Osteocyte (in vitro differentiated cells): ENCODE results near the gene PUM1. TPM values are rescaled to one million over a fixed set of nuclear protein-coding genes. Genes with fewer than 3 reads are reported as not detected.

ENCODE experiments used
- DNase-seq: peaks from one replicate; pipeline ENCODE4 v3.0.0; 2021; ENCODE audit warnings: mixed read lengths; ENCODE audit not compliant: unreplicated experiment; ENCODE audit errors: extremely low spot score
- H3K27ac Mint-ChIP-seq: one replicate; pipeline ENCODE4 v1.8.0; 2021; ENCODE audit warnings: mild to moderate bottlenecking, mixed read lengths; ENCODE audit not compliant: unreplicated experiment
- H3K27me3 Mint-ChIP-seq: one replicate; pipeline ENCODE4 v1.8.0; 2021; ENCODE audit warnings: mixed read lengths; ENCODE audit not compliant: unreplicated experiment
- H3K36me3 Mint-ChIP-seq: one replicate; pipeline ENCODE4 v1.8.0; 2021; ENCODE audit warnings: mixed read lengths; ENCODE audit not compliant: unreplicated experiment
- H3K4me1 Mint-ChIP-seq: one replicate; pipeline ENCODE4 v1.8.0; 2021; ENCODE audit warnings: mixed read lengths; ENCODE audit not compliant: unreplicated experiment
- H3K4me3 Mint-ChIP-seq: one replicate; pipeline ENCODE4 v1.8.0; 2021; ENCODE audit warnings: mild to moderate bottlenecking, moderate library complexity, mixed read lengths; ENCODE audit not compliant: unreplicated experiment
- H3K9me3 Mint-ChIP-seq: one replicate; pipeline ENCODE4 v1.8.0; 2021; ENCODE audit warnings: mixed read lengths; ENCODE audit not compliant: unreplicated experiment
- total RNA-seq: library from RNA; stranded (reverse); gene quantifications from 2 replicates; pipeline ENCODE4 v1.2.1, GENCODE V29; 2021
- TF ChIP-seq, protein P1 (sequence below): fragments of 200-600 bp; sonication (generic); IDR thresholded peaks from 2 replicates; pipeline ENCODE4 v1.5.0; 2021; ENCODE audit warnings: antibody characterized with exemption, mild to moderate bottlenecking, moderate library complexity

The PUM1 gene
- total RNA-seq, 1 donor from 2014 or later = 145 TPM

GRCh38 chr1:30905916-30906620, 159.4 kb downstream of the PUM1 start:
- TF ChIP-seq, protein P1, sequence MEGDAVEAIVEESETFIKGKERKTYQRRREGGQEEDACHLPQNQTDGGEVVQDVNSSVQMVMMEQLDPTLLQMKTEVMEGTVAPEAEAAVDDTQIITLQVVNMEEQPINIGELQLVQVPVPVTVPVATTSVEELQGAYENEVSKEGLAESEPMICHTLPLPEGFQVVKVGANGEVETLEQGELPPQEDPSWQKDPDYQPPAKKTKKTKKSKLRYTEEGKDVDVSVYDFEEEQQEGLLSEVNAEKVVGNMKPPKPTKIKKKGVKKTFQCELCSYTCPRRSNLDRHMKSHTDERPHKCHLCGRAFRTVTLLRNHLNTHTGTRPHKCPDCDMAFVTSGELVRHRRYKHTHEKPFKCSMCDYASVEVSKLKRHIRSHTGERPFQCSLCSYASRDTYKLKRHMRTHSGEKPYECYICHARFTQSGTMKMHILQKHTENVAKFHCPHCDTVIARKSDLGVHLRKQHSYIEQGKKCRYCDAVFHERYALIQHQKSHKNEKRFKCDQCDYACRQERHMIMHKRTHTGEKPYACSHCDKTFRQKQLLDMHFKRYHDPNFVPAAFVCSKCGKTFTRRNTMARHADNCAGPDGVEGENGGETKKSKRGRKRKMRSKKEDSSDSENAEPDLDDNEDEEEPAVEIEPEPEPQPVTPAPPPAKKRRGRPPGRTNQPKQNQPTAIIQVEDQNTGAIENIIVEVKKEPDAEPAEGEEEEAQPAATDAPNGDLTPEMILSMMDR = no peak
- H3K36me3 Mint-ChIP-seq = no peaks in the 10 kb centered on the region
- no peaks in the 10 kb centered on the region for H3K27me3 Mint-ChIP-seq
- H3K27ac Mint-ChIP-seq = no peak overlapping the region
- no peak for DNase-seq
- H3K4me3 Mint-ChIP-seq = no peak overlapping the region
- H3K9me3 Mint-ChIP-seq = no peaks in the 10 kb centered on the region
- peaks cover 60% of the 10 kb centered on the region for H3K4me1 Mint-ChIP-seq

GRCh38 chr1:30905403-30905802, 160.1 kb downstream of the PUM1 start:
- Mint-ChIP-seq H3K27me3 (no peaks in the 10 kb centered on the region), H3K9me3 (no peaks in the 10 kb centered on the region), H3K27ac (no peak overlapping the region), H3K4me3 (no peak overlapping the region), H3K36me3 (no peaks in the 10 kb centered on the region), H3K4me1 (peaks cover 56% of the 10 kb centered on the region)
- no peak for DNase-seq
- TF ChIP-seq, protein P1 = no peak

- TF ChIP-seq, protein P1 = no peak
- H3K4me1 Mint-ChIP-seq = peaks cover 54% of the 10 kb centered on the region
- no peaks in the 10 kb centered on the region for H3K9me3 Mint-ChIP-seq
- no peaks in the 10 kb centered on the region for H3K36me3 Mint-ChIP-seq
- H3K27ac Mint-ChIP-seq = no peak overlapping the region
- no peak overlapping the region for H3K4me3 Mint-ChIP-seq
- DNase-seq = no peak
- no peaks in the 10 kb centered on the region for H3K27me3 Mint-ChIP-seq
Observed at GRCh38 chr1:30904962-30905335, 160.6 kb downstream of the PUM1 start.

DNA sequence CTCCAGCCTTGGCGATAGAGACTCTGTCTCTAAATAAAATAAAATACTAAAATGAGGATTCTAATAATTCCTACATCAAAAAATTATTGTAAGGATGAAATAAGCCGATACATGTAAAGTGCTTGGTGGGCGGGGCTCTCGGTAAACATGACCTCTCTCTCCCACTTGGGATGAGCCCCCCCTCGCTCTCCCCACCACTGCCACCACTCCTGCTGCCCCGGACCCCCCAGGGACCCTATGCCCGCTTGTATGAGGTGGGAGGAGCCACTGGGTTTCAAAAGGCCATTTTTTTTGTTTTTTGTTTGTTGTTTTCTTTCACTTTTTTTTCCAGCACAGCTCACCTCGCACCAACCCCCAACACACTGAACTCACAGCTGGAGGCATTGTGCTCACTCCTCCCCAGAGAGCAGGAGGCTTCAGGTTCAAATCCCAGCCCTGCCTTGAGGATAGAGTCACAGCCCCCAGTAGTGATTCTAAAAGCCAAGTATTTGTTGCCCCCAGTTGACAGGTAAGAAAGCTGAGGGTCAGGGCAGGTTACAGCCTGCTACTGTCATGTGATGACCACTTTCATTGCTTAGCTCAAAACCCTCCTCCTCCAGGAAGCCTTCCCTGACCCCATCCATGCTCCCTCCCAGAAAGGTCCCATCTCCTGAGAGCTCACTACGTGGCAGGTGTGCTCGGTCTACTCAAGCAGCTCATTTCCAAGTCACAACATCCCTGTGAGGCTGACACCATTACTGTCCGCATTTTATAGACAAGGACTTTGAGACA, 161.1 kb downstream of the PUM1 start:
- Mint-ChIP-seq H3K9me3 (no peaks in the 10 kb centered on the region), H3K27ac (peak overlapping the region; percentile 19), H3K36me3 (no peaks in the 10 kb centered on the region), H3K4me1 (peaks cover 48% of the 10 kb centered on the region), H3K4me3 (no peak overlapping the region), H3K27me3 (no peaks in the 10 kb centered on the region)
- TF ChIP-seq, protein P1 = no peak
- no peak for DNase-seq

- H3K4me1 Mint-ChIP-seq = peaks cover 43% of the 10 kb centered on the region
- no peak overlapping the region for H3K4me3 Mint-ChIP-seq
- DNase-seq = no peak
- TF ChIP-seq, protein P1 = no peak
- no peaks in the 10 kb centered on the region for H3K36me3 Mint-ChIP-seq
- H3K27ac Mint-ChIP-seq = no peak overlapping the region
- H3K9me3 Mint-ChIP-seq = no peaks in the 10 kb centered on the region
- H3K27me3 Mint-ChIP-seq = no peaks in the 10 kb centered on the region
Observed at GRCh38 chr1:30903343-30904034, 162.0 kb downstream of the PUM1 start.
